Stomach (tissue), 9 donors: ENCODE data around the gene RPL18. TPM values are rescaled to one million over a fixed set of nuclear protein-coding genes. Genes with fewer than 3 reads are reported as not detected.

Experiments
- DNase-seq, 2 donors: peaks; one replicate each; pipeline versions ENCODE4 v3.0.0 to v3.0.0-alpha.2; 2013 to 2019
- H3K27ac ChIP-seq, 5 donors: fragments of 200-600 bp in 4 of 5; sonication (generic) in 4 of 5; one replicate each; pipeline ENCODE4 v1.5.1; 2013 to 2019; ENCODE audit warnings: mild to moderate bottlenecking in 1 of 5, moderate library complexity in 1 of 5
- H3K27me3 ChIP-seq, 3 donors: fragments of 200-600 bp; sonication (generic); one replicate each; pipeline ENCODE4 v1.5.1; 2017 to 2019; ENCODE audit warnings: mixed run types in 1 of 3
- H3K36me3 ChIP-seq, 4 donors: fragments of 200-600 bp; sonication (generic); 1 replicate in 3 of 4; 2 replicates in 1 of 4; pipeline ENCODE4 v1.5.1; 2016 to 2019
- H3K4me1 ChIP-seq, 4 donors: fragments of 200-600 bp; sonication (generic); one replicate each; pipeline ENCODE4 v1.5.1; 2016 to 2019
- H3K4me3 ChIP-seq, 4 donors: fragments of 200-600 bp; sonication (generic) in 3 of 4; one replicate each; pipeline ENCODE4 v1.5.1; 2016 to 2019; ENCODE audit warnings: mild to moderate bottlenecking in 1 of 4
- H3K9me3 ChIP-seq, 4 donors: fragments of 200-600 bp; sonication (generic); one replicate each; pipeline ENCODE4 v1.5.1; 2016 to 2019
- CTCF ChIP-seq, 7 experiments: fragments of 450-650 bp in 4 of 7; fragments of 200-600 bp in 3 of 7; sonication (generic) in 3 of 7; IDR thresholded peaks; one replicate each; pipeline ENCODE4 v1.5.1; 2016 to 2019; ENCODE audit warnings: antibody characterized with exemption in 7 of 7, control low read depth in 2 of 7, mild to moderate bottlenecking in 1 of 7
- EP300 ChIP-seq: sonication (generic); formaldehyde crosslinking; IDR thresholded peaks from one replicate; pipeline ENCODE4 v1.6.1; 2017; ENCODE audit warnings: antibody characterized with exemption
- POLR2A ChIP-seq, 4 donors: fragments of 450-650 bp; IDR thresholded peaks; one replicate each; pipeline ENCODE4 v1.6.1; 2016; ENCODE audit warnings: antibody characterized with exemption in 4 of 4, control low read depth in 2 of 4, mild to moderate bottlenecking in 1 of 4, moderate library complexity in 1 of 4
- POLR2AphosphoS5 ChIP-seq, 3 donors: sonication (generic); formaldehyde crosslinking; IDR thresholded peaks; one replicate each; pipeline ENCODE4 v1.6.1; 2016; ENCODE audit warnings: antibody characterized with exemption in 3 of 3
- WGBS, 5 donors: extraction: QIAGEN DNeasy Blood & Tissue Kit in 3 of 5; methylation state at CpG; one replicate each; pipeline versions ENCODE4 v1.1.5 to v1.1.7; 2013 to 2018; 5-methylcytosine and 5-hydroxymethylcytosine counted together
- intact Hi-C: fragments of 100-400 bp; cut with DNase I; formaldehyde crosslinking; loops from one replicate; pipeline ENCODE4 v1.15.1; 2023; ENCODE audit warnings: low total_unique reads
- polyA plus RNA-seq, 3 donors: library from polyadenylated mRNA; stranded (reverse); fragments of 200-250 nt; gene quantifications; one replicate each; pipeline ENCODE4 v1.2.3, GENCODE V29; 2013
- total RNA-seq, 5 donors: library from RNA; depleted of rRNA; stranded (reverse); fragments of >200 nt; gene quantifications; one replicate each; pipeline versions ENCODE4 v1.1.0 to v1.2.3, GENCODE V29; 2014 to 2016
- donor health status: healthy with polysubstance abuse.
- donor health status: Bipolar disorder and iron deficiency.
- donor health status: healthy.

RPL18 gene
- total and polyA plus RNA-seq, 8 donors: 1,272 to 3,739 (median 2,415) TPM

- H3K4me3 ChIP-seq: no peak overlapping the region
- intact Hi-C loops: loop anchor here (10.0 kb wide), 1 partner anchor 97 kb away; the partner anchor contains the start of genes IZUMO1 and RASIP1
- no peak for DNase-seq
- no peaks in the 10 kb centered on the region for H3K9me3 ChIP-seq
- 63 to 93% (median 75%) methylated on average over 2 of the region's 2 CpGs for WGBS, 5 donors
- H3K27me3 ChIP-seq: no peaks in the 10 kb centered on the region
- H3K4me1 ChIP-seq: peaks cover 14 to 32% (median 28%) of the 10 kb centered on the region in 4 donors
- no peak for TF ChIP-seq POLR2A (IDR thresholded peaks at IDR 0.05)
- TF ChIP-seq POLR2AphosphoS5 (IDR thresholded peaks at IDR 0.05): no peak
- TF ChIP-seq EP300: no peak
- TF ChIP-seq CTCF (IDR thresholded peaks at IDR 0.05): no peak
- H3K36me3 ChIP-seq: no peaks in the 10 kb centered on the region
- H3K27ac ChIP-seq: no peak overlapping the region
Measured at GRCh38 chr19:48648134-48648533, 29.2 kb upstream of the RPL18 start.

DNA sequence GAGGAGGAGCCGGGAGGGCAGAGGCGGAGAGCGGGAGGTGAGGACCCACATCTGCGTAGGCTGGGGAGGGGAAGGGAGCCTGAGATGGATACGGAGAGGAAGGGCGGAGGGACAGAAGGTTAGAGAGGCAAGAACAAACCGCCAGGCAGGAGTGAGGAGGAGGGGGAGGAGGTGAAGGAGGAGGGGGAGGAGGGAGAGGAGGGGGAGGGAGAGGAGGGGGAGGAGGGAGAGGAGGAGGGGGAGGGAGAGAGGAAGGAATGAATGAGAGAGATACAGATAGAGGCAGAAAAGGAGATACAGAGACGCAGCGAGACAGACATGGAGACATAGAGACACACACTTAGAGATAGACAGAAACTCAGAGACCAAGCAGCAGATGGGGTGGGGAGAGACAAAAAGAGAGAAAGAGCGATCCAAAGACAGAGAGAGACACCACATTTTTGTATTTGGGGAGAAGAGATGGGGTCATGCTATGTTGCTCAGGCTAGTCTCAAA is 27.8 kb upstream of the RPL18 start:
- Histone ChIP-seq H3K4me3 (peak overlapping the region; percentile 50 to 65 (median 57)), H3K36me3 (no peaks in the 10 kb centered on the region), H3K27me3 (no peaks in the 10 kb centered on the region), H3K27ac (peak overlapping the region; percentile 79 to 95 (median 92)), H3K9me3 (no peaks in the 10 kb centered on the region), H3K4me1 (peaks cover 14 to 29% (median 28%) of the 10 kb centered on the region in 4 donors)
- intact Hi-C loops: loop anchor here (10.0 kb wide), 1 partner anchor 98 kb away; the partner anchor contains the start of genes IZUMO1 and RASIP1
- DNase-seq: no peak
- 9 to 31% (median 11%) methylated on average over 3 to 10 of the region's 10 CpGs for WGBS, 5 donors
- TF ChIP-seq POLR2AphosphoS5 (IDR thresholded peaks at IDR 0.05): peak in 1 of 3 donors; percentile 18
- no peak for TF ChIP-seq POLR2A (IDR thresholded peaks at IDR 0.05)

DNA sequence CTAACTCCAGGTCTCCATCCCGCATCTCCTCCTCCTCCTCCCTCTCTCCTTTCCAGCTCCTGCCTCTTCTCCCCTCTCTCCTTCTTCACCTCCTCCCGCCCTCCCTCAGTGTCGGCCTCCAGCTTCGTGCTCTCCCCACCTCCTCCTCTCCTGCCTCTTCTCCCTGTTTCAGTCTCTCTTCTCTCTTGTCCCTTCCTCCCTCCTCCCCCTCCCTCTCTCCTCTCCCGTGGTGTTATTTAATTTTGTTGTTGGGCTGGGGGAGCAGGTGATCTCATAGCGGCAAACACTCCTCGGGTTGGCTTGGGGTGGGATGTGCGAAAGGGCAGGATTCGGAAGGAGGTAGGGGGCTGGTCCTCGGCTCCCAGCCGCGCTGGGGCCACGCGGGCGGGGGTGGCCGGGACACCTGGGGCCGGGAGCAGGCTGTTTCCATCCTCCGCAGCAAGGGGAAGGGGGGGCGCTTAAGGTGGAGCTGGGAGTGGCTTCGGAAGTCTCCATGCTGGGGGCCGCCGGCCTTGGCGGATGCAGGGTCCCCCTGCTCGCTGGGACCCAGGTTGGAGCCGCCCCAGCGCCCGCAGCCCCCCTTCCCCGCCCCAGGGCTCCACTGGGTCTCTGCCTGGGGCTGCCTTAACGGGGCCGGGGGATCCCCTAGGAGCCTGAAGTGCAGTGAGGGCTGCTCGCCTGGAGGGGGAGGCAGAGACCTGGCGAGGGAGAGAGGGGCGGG is 27.2 kb upstream of the RPL18 start, which contains the start of gene CA11:
CA11 (minus strand) TSS at position 187 of the 721 bp plus-strand sequence. CDS start 555 bp downstream, outside the sequence.
- H3K27me3 ChIP-seq: no peaks in the 10 kb centered on the region
- H3K9me3 ChIP-seq: no peaks in the 10 kb centered on the region
- peaks cover 14 to 33% (median 28%) of the 10 kb centered on the region in 4 donors for H3K4me1 ChIP-seq
- peak within 1 kb of the TSS; percentile 50 to 65 (median 57) for H3K4me3 ChIP-seq
- H3K36me3 ChIP-seq: no peaks in the 10 kb centered on the region
- H3K27ac ChIP-seq: peak within 1 kb of the TSS; percentile 79 to 95 (median 92)
- WGBS, 5 donors: 0 to 2% (median 1%) methylated on average over 25 to 33 of the region's 33 CpGs
- intact Hi-C loops: loop anchor here (10.0 kb wide), 1 partner anchor 99 kb away; the partner anchor contains the start of genes IZUMO1 and RASIP1
- peak; percentile 91 to 97 for DNase-seq
- TF ChIP-seq CTCF (IDR thresholded peaks at IDR 0.05) (peak in 5 of 7 experiments; percentile 94 to 98 (median 96)), POLR2A (IDR thresholded peaks at IDR 0.05) (no peak), EP300 (no peak)

- DNase-seq: no peak
- Histone ChIP-seq H3K4me3 (peak overlapping the region; percentile 50 to 65 (median 57)), H3K27me3 (no peaks in the 10 kb centered on the region), H3K4me1 (peaks cover 14 to 36% (median 28%) of the 10 kb centered on the region in 4 donors), H3K36me3 (no peaks in the 10 kb centered on the region), H3K9me3 (no peaks in the 10 kb centered on the region), H3K27ac (peak overlapping the region; percentile 79 to 95 (median 92))
- intact Hi-C loops: loop anchor here (10.0 kb wide), 1 partner anchor 99 kb away; the partner anchor contains the start of genes IZUMO1 and RASIP1
- 0 to 1% (median 0%) methylated on average over 5 to 6 of the region's 6 CpGs for WGBS, 5 donors
- TF ChIP-seq POLR2AphosphoS5 (IDR thresholded peaks at IDR 0.05): no peak
- no peak for TF ChIP-seq POLR2A (IDR thresholded peaks at IDR 0.05)
- TF ChIP-seq CTCF (IDR thresholded peaks at IDR 0.05): no peak
- no peak for TF ChIP-seq EP300
Measured at GRCh38 chr19:48645620-48646000, 26.6 kb upstream of the RPL18 start.
